Prostate gland (tissue), 2 donors: ENCODE results near the gene ALG6.

Source experiments
- CTCF ChIP-seq, 4 experiments: fragments of 200-600 bp in 2 of 4; fragments of 450-650 bp in 2 of 4; sonication (generic) in 2 of 4; IDR thresholded peaks; 1 replicate in 3 of 4; 2 replicates in 1 of 4; pipeline ENCODE4 v1.5.1; 2016 to 2019; ENCODE audit warnings: antibody characterized with exemption in 4 of 4, mild to moderate bottlenecking in 2 of 4, moderate library complexity in 2 of 4
- POLR2A ChIP-seq: fragments of 450-650 bp; IDR thresholded peaks from one replicate; pipeline ENCODE4 v1.6.1; 2016; ENCODE audit warnings: antibody characterized with exemption, mild to moderate bottlenecking
- POLR2AphosphoS5 ChIP-seq: sonication (generic); formaldehyde crosslinking; IDR thresholded peaks from one replicate; pipeline ENCODE4 v1.6.1; 2017; ENCODE audit warnings: antibody characterized with exemption

GRCh38 chr1:63366908-63367214 lies 566 bp upstream of the ALG6 start:
- TF ChIP-seq CTCF (IDR thresholded peaks at IDR 0.05) (no peak), POLR2A (no peak), POLR2AphosphoS5 (no peak)
